K562 (cell line): ENCODE measurements around the gene SCRN2. TPM values are rescaled to one million over a fixed set of nuclear protein-coding genes. Genes with fewer than 3 reads are reported as not detected.

ENCODE experiments used
- ATAC-seq: fragments of 200-7000 bp; cut with Tn5 transposase; 3 replicates; pipeline ENCODE4 v1.9.1; 2020; ENCODE audit warnings: moderate library complexity
- BruUV-seq: library from RNA; stranded (reverse); fragments of 400-500 nt; replicated peaks from 2 replicates; lab custom pipeline; 2021; lab: Mats Ljungman, UMichigan
- CTCF ChIA-PET: fragments of 300-600 bp; formaldehyde crosslinking; extraction: SDS; loops from one replicate; lab custom pipeline; 2021; ENCODE audit warnings: low intra/inter-chr PET ratio; lab: Yijun Ruan, JAX
- POLR2A ChIA-PET: fragments of 300-600, 350-650 bp; sonication (Branson Sonifier 250); formaldehyde crosslinking; extraction: SDS; loops from one replicate; lab custom pipeline; 2021; ENCODE audit warnings: antibody characterized with exemption, inconsistent platforms; lab: Yijun Ruan, JAX
- DNase-seq, 4 experiments: peaks; one replicate each; pipeline versions ENCODE4 v3.0.0 to v3.0.0-alpha.2; 2011 to 2018; ENCODE audit warnings: low spot score in 3 of 4, mixed read lengths in 3 of 4; ENCODE audit errors: extremely low read depth in 1 of 4
- FAIRE-seq: peaks from 2 replicates; lab custom pipeline; 2011; peaks lifted over from hg19 to GRCh38; lab: Jason Lieb, UNC
- H2AFZ ChIP-seq: 2 replicates; pipeline ENCODE4 v1.6.0; 2011; ENCODE audit warnings: low read depth, low read length, control low read depth, inconsistent platforms
- H3K27ac ChIP-seq: fragments of 200-600 bp; 3 replicates; pipeline ENCODE4 v1.8.0; 2011; ENCODE audit warnings: low read depth, mild to moderate bottlenecking, control low read depth, inconsistent platforms, low read length, moderate library complexity, mixed read lengths; ENCODE audit errors: extremely low read depth
- H3K27me3 ChIP-seq, 2 experiments: fragments of 300-600 bp in 1 of 2; 2 replicates in 1 of 2; 3 replicates in 1 of 2; pipeline versions ENCODE4 v1.6.0 to v1.8.0; 2011; ENCODE audit warnings: inconsistent platforms in 2 of 2, low read length in 2 of 2, mild to moderate bottlenecking in 1 of 2, mixed read lengths in 1 of 2, moderate library complexity in 1 of 2; ENCODE audit not compliant: control insufficient read depth in 2 of 2, insufficient read depth in 2 of 2
- H3K36me3 ChIP-seq: fragments of 300-600 bp; 3 replicates; pipeline ENCODE4 v1.8.0; 2011; ENCODE audit warnings: mild to moderate bottlenecking, low read length, inconsistent platforms; ENCODE audit not compliant: control insufficient read depth, insufficient read depth
- H3K4me1 ChIP-seq, 2 experiments: fragments of 200-600 bp in 1 of 2; replicated peaks in 1 of 2; 2 replicates in 1 of 2; 3 replicates in 1 of 2; pipeline versions ENCODE4 v1.5.1 to v1.8.0; 2011; ENCODE audit warnings: inconsistent platforms in 2 of 2, low read length in 2 of 2, mild to moderate bottlenecking in 1 of 2, mixed read lengths in 1 of 2, moderate library complexity in 1 of 2; ENCODE audit not compliant: control insufficient read depth in 2 of 2, insufficient read depth in 2 of 2
- H3K4me2 ChIP-seq: 2 replicates; pipeline ENCODE4 v1.6.1; 2011; ENCODE audit warnings: low read length, control low read depth, inconsistent platforms, mixed read lengths; ENCODE audit not compliant: insufficient read depth
- H3K4me3 ChIP-seq: fragments of 200-600 bp; sonication (generic), shearing (Covaris generic); 2 replicates; pipeline ENCODE4 v1.5.1; 2016; ENCODE audit warnings: control low read depth, inconsistent platforms
- H3K79me2 ChIP-seq: fragments of 200-600 bp; 3 replicates; pipeline ENCODE4 v1.8.0; 2011; ENCODE audit warnings: low read length, inconsistent platforms; ENCODE audit not compliant: control insufficient read depth, insufficient read depth
- H3K9ac ChIP-seq, 2 experiments: 2 replicates each; pipeline versions ENCODE4 v1.6.0 to v1.6.1; 2011; ENCODE audit warnings: low read depth in 2 of 2, low read length in 2 of 2, control low read depth in 1 of 2, inconsistent platforms in 1 of 2, mild to moderate bottlenecking in 1 of 2, mixed read lengths in 1 of 2; ENCODE audit not compliant: insufficient read depth in 1 of 2
- H3K9me1 ChIP-seq: one replicate; pipeline ENCODE4 v1.6.0; 2011; ENCODE audit warnings: inconsistent platforms, mild to moderate bottlenecking, low read length, moderate library complexity; ENCODE audit not compliant: control insufficient read depth, insufficient read depth
- H3K9me3 ChIP-seq: replicated peaks from 2 replicates; pipeline ENCODE4 v1.5.1; 2011; ENCODE audit warnings: low read depth, low read length, inconsistent platforms; ENCODE audit not compliant: control insufficient read depth, insufficient read depth
- H4K20me1 ChIP-seq: replicated peaks from 2 replicates; pipeline ENCODE4 v1.6.1; 2011; ENCODE audit warnings: low read length, inconsistent platforms, mixed read lengths; ENCODE audit not compliant: control insufficient read depth, insufficient read depth
- CBFB ChIP-seq: sonication (generic); formaldehyde crosslinking; IDR thresholded peaks from 2 replicates; pipeline ENCODE4 v1.4.0; 2020; ENCODE audit warnings: mild to moderate bottlenecking, missing genetic modification reagents
- ELF4 ChIP-seq: fragments of 450-650 bp; formaldehyde crosslinking; IDR thresholded peaks from 2 replicates; pipeline ENCODE4 v1.4.0; 2022; ENCODE audit warnings: missing genetic modification characterization
- FIP1L1 ChIP-seq: fragments of 200-400 bp; formaldehyde crosslinking; IDR thresholded peaks from 2 replicates; pipeline ENCODE4 v1.6.1; 2018; ENCODE audit warnings: mild to moderate bottlenecking, low read depth, low read length; ENCODE audit not compliant: poor library complexity, severe bottlenecking
- NR3C1 ChIP-seq: sonication (generic); formaldehyde crosslinking; IDR thresholded peaks from 2 replicates; pipeline ENCODE4 v1.8.1; 2022; ENCODE audit warnings: missing genetic modification reagents
- WHSC1 ChIP-seq: IDR thresholded peaks from one replicate; pipeline ENCODE4 v1.6.1; 2012; ENCODE audit warnings: low read length, control low read depth, inconsistent platforms
- ZC3H11A ChIP-seq: IDR thresholded peaks from 2 replicates; pipeline ENCODE4 v1.6.1; 2012; ENCODE audit warnings: low read depth, low read length, improper control_type of control experiment
- ZNF121 ChIP-seq: sonication (generic); formaldehyde crosslinking; conservative IDR thresholded peaks from 2 replicates; pipeline ENCODE4 v1.8.0; 2022; ENCODE audit warnings: missing genetic modification reagents
- WGBS: fragments of 100-300 bp; shearing (Covaris generic); methylation state at CpG from one replicate; pipeline ENCODE4 v1.1.6; 2016; ENCODE audit warnings: low coverage, mixed read lengths; ENCODE audit not compliant: insufficient coverage; ENCODE audit errors: missing lambda C conversion rate; 5-methylcytosine and 5-hydroxymethylcytosine counted together
- in situ Hi-C: fragments of 300-500 bp; cut with MboI; formaldehyde crosslinking; loops from 4 replicates; pipeline ENCODE4 v1.15.0; 2018; ENCODE audit warnings: inconsistent platforms, mixed read lengths
- intact Hi-C: fragments of 100-400 bp; cut with micrococcal nuclease; formaldehyde crosslinking; loops from 2 replicates; pipeline ENCODE4 v1.14.2; 2022
- polyA plus RNA-seq, 8 experiments: library from polyadenylated mRNA; depleted of rRNA in 4 of 8; stranded (reverse) in 5 of 8; unstranded in 3 of 8; fragments of >200 nt; fragmentation: Nextera tagmentation in 2 of 8; fragmentation: Illumina TruSeq in 1 of 8; extraction: Ambion mirVana in 2 of 8; extraction: Trizol in 1 of 8; gene quantifications; 2 replicates each; pipeline versions ENCODE4 v1.2.1 to v1.2.3, GENCODE V29; 2011 to 2014; ENCODE audit warnings: inconsistent platforms in 1 of 8, missing spikeins in 1 of 8
- total RNA-seq, 7 experiments: library from RNA; depleted of rRNA in 6 of 7; stranded (reverse); fragments of >200 nt in 6 of 7; fragmentation: Illumina TruSeq in 2 of 7; extraction: Trizol in 2 of 7; gene quantifications; 2 replicates each; pipeline versions ENCODE4 v1.2.1 to v1.2.3, GENCODE V29; 2011 to 2021; ENCODE audit warnings: low replicate concordance in 1 of 7
- TF ChIP-seq, protein P1 (sequence below): fragments of 450-650 bp; IDR thresholded peaks from 2 replicates; pipeline ENCODE4 v1.6.1; 2016; ENCODE audit warnings: mild to moderate bottlenecking, moderate library complexity

Gene SCRN2
- total and polyA plus RNA-seq, 9 of the 15 experiments (the other 6 are each of a cell fraction or from before 2014, with no cell fraction given), result 0.25 to 32.9 (median 13.6) TPM

DNA sequence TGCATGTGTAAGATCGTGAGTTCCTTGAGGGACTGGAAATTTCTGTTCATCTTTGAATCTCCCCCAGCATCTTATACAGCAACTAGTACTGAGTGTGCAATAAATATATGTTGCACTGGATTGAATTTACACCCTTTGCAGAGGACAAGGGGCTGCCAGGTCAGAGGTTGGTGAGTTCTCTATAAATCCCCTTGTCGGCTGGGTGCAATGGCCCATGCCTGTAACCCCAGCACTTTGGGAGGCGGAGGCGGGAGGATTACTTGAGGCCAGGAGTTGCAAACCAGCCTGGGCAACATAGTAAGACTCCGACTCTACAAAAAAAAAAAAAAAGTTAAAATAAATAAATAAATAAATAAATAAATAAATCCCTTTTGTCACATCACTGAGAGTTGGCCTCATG lies 19.3 kb upstream of the SCRN2 start:
- no peak for TF ChIP-seq ZNF121 (CRISPR knock-in tag)
- TF ChIP-seq WHSC1, result no peak
- no peak for TF ChIP-seq ELF4 (CRISPR knock-in tag)
- no peak for TF ChIP-seq NR3C1
- no peak for TF ChIP-seq CBFB (CRISPR knock-in tag)
- TF ChIP-seq FIP1L1, result no peak
- TF ChIP-seq ZC3H11A, result no peak
- TF ChIP-seq, protein P1, sequence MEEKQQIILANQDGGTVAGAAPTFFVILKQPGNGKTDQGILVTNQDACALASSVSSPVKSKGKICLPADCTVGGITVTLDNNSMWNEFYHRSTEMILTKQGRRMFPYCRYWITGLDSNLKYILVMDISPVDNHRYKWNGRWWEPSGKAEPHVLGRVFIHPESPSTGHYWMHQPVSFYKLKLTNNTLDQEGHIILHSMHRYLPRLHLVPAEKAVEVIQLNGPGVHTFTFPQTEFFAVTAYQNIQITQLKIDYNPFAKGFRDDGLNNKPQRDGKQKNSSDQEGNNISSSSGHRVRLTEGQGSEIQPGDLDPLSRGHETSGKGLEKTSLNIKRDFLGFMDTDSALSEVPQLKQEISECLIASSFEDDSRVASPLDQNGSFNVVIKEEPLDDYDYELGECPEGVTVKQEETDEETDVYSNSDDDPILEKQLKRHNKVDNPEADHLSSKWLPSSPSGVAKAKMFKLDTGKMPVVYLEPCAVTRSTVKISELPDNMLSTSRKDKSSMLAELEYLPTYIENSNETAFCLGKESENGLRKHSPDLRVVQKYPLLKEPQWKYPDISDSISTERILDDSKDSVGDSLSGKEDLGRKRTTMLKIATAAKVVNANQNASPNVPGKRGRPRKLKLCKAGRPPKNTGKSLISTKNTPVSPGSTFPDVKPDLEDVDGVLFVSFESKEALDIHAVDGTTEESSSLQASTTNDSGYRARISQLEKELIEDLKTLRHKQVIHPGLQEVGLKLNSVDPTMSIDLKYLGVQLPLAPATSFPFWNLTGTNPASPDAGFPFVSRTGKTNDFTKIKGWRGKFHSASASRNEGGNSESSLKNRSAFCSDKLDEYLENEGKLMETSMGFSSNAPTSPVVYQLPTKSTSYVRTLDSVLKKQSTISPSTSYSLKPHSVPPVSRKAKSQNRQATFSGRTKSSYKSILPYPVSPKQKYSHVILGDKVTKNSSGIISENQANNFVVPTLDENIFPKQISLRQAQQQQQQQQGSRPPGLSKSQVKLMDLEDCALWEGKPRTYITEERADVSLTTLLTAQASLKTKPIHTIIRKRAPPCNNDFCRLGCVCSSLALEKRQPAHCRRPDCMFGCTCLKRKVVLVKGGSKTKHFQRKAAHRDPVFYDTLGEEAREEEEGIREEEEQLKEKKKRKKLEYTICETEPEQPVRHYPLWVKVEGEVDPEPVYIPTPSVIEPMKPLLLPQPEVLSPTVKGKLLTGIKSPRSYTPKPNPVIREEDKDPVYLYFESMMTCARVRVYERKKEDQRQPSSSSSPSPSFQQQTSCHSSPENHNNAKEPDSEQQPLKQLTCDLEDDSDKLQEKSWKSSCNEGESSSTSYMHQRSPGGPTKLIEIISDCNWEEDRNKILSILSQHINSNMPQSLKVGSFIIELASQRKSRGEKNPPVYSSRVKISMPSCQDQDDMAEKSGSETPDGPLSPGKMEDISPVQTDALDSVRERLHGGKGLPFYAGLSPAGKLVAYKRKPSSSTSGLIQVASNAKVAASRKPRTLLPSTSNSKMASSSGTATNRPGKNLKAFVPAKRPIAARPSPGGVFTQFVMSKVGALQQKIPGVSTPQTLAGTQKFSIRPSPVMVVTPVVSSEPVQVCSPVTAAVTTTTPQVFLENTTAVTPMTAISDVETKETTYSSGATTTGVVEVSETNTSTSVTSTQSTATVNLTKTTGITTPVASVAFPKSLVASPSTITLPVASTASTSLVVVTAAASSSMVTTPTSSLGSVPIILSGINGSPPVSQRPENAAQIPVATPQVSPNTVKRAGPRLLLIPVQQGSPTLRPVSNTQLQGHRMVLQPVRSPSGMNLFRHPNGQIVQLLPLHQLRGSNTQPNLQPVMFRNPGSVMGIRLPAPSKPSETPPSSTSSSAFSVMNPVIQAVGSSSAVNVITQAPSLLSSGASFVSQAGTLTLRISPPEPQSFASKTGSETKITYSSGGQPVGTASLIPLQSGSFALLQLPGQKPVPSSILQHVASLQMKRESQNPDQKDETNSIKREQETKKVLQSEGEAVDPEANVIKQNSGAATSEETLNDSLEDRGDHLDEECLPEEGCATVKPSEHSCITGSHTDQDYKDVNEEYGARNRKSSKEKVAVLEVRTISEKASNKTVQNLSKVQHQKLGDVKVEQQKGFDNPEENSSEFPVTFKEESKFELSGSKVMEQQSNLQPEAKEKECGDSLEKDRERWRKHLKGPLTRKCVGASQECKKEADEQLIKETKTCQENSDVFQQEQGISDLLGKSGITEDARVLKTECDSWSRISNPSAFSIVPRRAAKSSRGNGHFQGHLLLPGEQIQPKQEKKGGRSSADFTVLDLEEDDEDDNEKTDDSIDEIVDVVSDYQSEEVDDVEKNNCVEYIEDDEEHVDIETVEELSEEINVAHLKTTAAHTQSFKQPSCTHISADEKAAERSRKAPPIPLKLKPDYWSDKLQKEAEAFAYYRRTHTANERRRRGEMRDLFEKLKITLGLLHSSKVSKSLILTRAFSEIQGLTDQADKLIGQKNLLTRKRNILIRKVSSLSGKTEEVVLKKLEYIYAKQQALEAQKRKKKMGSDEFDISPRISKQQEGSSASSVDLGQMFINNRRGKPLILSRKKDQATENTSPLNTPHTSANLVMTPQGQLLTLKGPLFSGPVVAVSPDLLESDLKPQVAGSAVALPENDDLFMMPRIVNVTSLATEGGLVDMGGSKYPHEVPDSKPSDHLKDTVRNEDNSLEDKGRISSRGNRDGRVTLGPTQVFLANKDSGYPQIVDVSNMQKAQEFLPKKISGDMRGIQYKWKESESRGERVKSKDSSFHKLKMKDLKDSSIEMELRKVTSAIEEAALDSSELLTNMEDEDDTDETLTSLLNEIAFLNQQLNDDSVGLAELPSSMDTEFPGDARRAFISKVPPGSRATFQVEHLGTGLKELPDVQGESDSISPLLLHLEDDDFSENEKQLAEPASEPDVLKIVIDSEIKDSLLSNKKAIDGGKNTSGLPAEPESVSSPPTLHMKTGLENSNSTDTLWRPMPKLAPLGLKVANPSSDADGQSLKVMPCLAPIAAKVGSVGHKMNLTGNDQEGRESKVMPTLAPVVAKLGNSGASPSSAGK, result no peak
- no TSS peak for BruUV-seq
- in situ Hi-C loops (no loop called here), intact Hi-C loops (no loop called here)
- H3K27ac ChIP-seq, result no peak overlapping the region
- WGBS, result 64% methylated on average over 4 of the region's 5 CpGs
- H3K9me1 ChIP-seq, result no peaks in the 10 kb centered on the region
- CTCF ChIA-PET, result no interaction called here
- no peak overlapping the region for H3K4me3 ChIP-seq
- H3K4me1 ChIP-seq, result peaks cover 8 to 16% of the 10 kb centered on the region in 2 experiments; a peak in 4 of 5 replicates
- no peaks in the 10 kb centered on the region for H3K36me3 ChIP-seq
- H3K9me3 ChIP-seq, result no peaks in the 10 kb centered on the region
- no peak overlapping the region for H2AFZ ChIP-seq
- POLR2A ChIA-PET, result interaction anchor here (0.6 to 1.9 kb wide), 4 partner anchors 9 to 194 kb away, joined by 3 to 12 read pairs (median 6); partner anchors contain the start of gene SP6
- no peaks in the 10 kb centered on the region for H3K27me3 ChIP-seq
- H3K9ac ChIP-seq, result no peak overlapping the region
- FAIRE-seq (no peak), ATAC-seq (no peak), DNase-seq (no peak)
- H3K4me2 ChIP-seq, result no peak overlapping the region
- no peaks in the 10 kb centered on the region for H3K79me2 ChIP-seq
- H4K20me1 ChIP-seq, result no peaks in the 10 kb centered on the region
